Airway epithelial cell (primary cell): ENCODE measurements around the gene GRIN2A. TPM values are rescaled to one million over a fixed set of nuclear protein-coding genes. Genes with fewer than 3 reads are reported as not detected.

Experiments used
- total RNA-seq: library from RNA; depleted of rRNA; stranded (reverse); fragments of >200 nt; gene quantifications from 2 replicates; pipeline ENCODE4 v1.2.3, GENCODE V29; 2015

The GRIN2A gene
- not detected in 2 replicates for total RNA-seq

DNA sequence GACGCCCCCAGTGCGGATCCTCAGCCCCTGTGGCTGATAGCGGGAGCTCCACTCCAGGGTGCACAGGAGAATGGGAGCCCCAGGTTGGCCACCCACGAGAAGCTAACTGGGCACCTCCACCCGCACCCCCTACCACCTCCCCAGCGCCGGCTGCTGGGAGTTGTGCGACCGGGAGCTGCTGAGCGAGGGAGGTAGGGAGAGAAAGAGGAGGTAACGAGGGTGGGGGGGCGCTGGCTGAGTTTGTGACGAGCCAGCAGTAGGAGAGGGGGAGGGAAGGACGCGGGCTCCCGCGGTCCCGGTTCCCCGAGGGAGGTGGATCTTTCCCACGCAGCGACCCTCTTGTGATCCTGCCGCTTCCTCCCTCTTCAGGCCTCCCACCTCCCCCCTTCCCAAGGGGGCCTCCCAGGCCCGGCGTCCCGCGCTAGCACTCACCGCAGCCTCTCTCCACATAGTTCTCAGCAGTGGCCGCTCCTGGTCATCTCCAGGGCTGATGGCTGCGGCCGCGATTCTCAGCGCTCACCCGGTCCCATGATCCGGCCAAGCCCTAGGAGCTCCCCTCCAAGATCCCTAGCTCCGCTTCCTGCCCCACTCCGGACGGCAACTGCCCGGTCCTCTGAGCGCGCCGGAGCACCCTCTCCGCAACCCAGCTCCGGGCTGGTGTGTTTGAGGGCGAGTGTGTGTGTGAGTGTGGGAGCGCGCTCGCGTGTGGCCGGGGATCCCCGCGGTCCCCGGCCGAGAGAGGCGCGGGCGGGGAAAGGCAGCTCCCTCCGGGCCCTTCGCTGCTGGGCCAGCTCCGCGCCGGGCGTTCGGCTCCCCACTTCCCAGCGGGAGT is at the start of gene GRIN2A:
Gene GRIN2A, minus strand, starts transcription at position 207 of the 832 bp plus-strand sequence. CDS start 2,017 bp downstream, outside the sequence.

Other genes with a start within 250 kb of the GRIN2A start
- gene ATF7IP2, start 203.6 kb upstream of the GRIN2A start, total RNA-seq, result 4.2 and 10.4 TPM in 2 replicates